ENCODE measurements around the gene AMIGO3.

The AMIGO3 gene

GRCh38 chr3:49705390-49705960 lies 14.0 kb downstream of the AMIGO3 start:
- TF ChIP-seq CTCF (IDR thresholded peaks at IDR 0.05; ENCODE audit: borderline replicate concordance, control extremely low read depth, extremely low read depth, insufficient read depth, missing control alignments): no peak
- DNase-seq (ENCODE audit: low spot score): no peak
- in situ Hi-C loops (cut with MboI; ENCODE audit: low sequenced_read_pairs, unreplicated experiment): no loop called here

GRCh38 chr3:49704629-49705028 lies 14.9 kb downstream of the AMIGO3 start:
- in situ Hi-C loops (cut with MboI; ENCODE audit: low sequenced_read_pairs, unreplicated experiment): no loop called here
- no peak for TF ChIP-seq CTCF (IDR thresholded peaks at IDR 0.05; ENCODE audit: borderline replicate concordance, control extremely low read depth, extremely low read depth, insufficient read depth, missing control alignments)
- DNase-seq (ENCODE audit: low spot score): no peak

- TF ChIP-seq CTCF (IDR thresholded peaks at IDR 0.05; ENCODE audit: borderline replicate concordance, control extremely low read depth, extremely low read depth, insufficient read depth, missing control alignments): no peak
- in situ Hi-C loops (cut with MboI; ENCODE audit: low sequenced_read_pairs, unreplicated experiment): no loop called here
- no peak for DNase-seq (ENCODE audit: low spot score)
These were observed 15.5 kb downstream of the AMIGO3 start for GRCh38 chr3:49703956-49704355.

- peak; percentile 94 for DNase-seq (ENCODE audit: low spot score)
- in situ Hi-C loops (cut with MboI; ENCODE audit: low sequenced_read_pairs, unreplicated experiment): no loop called here
- peak; percentile 94 for TF ChIP-seq CTCF (IDR thresholded peaks at IDR 0.05; ENCODE audit: borderline replicate concordance, control extremely low read depth, extremely low read depth, insufficient read depth, missing control alignments)
These were observed 16.0 kb downstream of the AMIGO3 start for GRCh38 chr3:49703443-49703927.

GRCh38 chr3:49702672-49703071 lies 16.8 kb downstream of the AMIGO3 start:
- in situ Hi-C loops (cut with MboI; ENCODE audit: low sequenced_read_pairs, unreplicated experiment): no loop called here
- no peak for DNase-seq (ENCODE audit: low spot score)
- TF ChIP-seq CTCF (IDR thresholded peaks at IDR 0.05; ENCODE audit: borderline replicate concordance, control extremely low read depth, extremely low read depth, insufficient read depth, missing control alignments): no peak

- DNase-seq (ENCODE audit: low spot score): no peak
- TF ChIP-seq CTCF (IDR thresholded peaks at IDR 0.05; ENCODE audit: borderline replicate concordance, control extremely low read depth, extremely low read depth, insufficient read depth, missing control alignments): no peak
- in situ Hi-C loops (cut with MboI; ENCODE audit: low sequenced_read_pairs, unreplicated experiment): no loop called here
These were observed 18.0 kb downstream of the AMIGO3 start for GRCh38 chr3:49701388-49702077.
